GM21825 (cell line): ENCODE data around the gene HEYL.
"Not testable (repeated sequence)": the region's sequence is repeated elsewhere in the genome, so short reads cannot be mapped to it uniquely, and the experiment has no call there.

Experiments used
- ATAC-seq: cut with Tn5 transposase; IDR thresholded peaks from one replicate; pipeline ENCODE4 v1.9.1; 2021; ENCODE audit warnings: mild to moderate bottlenecking, moderate library complexity; ENCODE audit not compliant: unreplicated experiment

The HEYL gene

DNA sequence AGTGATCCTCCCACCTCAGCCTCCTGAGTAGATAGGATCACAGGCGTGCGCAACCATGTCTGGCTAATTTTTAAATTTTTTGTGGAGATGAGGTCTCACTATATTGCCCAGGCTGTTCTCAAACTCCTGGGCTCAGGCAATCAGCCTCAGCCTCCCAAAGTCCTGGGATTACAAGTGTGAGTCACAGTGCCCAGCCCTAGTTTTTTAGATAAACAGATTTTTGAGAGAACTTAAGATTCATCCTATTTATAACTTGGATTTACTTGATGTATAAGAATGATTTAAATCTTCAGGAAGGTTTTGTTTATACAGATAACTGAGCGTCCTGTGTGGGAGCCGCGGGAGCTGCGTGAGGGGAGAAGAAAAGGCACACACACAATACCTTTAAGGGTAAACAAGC, 26.2 kb downstream of the HEYL start:
- no peak for ATAC-seq

DNA sequence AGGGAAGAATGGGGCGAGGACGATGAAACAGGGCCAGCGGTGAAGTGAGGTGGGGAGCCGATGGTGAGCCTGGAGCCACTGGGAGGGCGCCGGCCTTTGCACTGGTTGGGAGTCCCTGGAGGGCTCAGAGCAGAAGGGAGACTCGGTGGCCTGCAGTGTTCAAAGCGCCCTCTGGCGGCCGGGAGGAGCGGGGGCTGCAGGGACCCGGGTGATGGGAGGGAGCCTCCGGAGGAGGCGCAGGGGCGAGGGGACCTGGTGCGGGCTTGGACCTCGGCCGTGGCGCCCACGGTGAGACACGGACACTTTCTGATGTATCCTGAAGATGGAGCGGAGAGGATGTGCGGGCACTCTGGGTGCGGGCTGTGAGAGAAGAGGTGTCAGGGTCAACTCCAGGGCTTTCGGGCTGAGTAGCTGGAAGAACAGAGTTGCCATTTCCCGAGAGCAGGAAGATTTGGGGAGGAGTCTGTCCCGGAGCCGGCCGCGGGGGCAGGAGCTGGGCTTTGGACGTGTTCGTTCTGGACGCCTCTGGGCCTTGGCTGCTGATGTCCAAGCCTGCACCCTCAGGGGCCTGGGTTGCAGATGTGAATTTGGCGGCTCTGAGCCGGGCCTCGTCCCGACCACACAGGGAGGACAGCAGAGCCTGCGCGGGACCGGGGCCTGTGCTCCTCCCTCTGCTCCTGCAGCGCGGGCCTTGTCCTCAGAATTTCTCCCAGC, 29.7 kb downstream of the HEYL start:
- peak; percentile 61 for ATAC-seq

DNA sequence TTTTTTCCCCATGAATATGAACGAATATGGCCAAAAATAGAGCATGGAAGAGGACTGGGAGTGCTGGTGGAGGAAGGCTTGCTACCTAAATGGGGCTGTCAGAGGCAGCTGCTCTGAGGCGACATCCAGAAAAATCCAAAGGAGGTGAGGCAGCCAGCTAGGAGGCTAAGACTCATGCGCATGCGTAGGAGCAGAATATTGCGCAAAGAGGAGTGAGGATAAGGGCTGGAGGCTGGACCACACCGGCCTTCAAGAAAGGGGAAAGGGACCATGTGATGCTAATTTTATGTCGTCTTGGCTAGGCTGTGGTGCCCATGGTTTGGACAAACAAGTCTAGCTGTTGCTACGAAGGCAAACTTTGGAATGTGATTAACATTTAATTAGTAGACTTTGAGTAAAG, 30.5 kb downstream of the HEYL start:
- no peak for ATAC-seq

DNA sequence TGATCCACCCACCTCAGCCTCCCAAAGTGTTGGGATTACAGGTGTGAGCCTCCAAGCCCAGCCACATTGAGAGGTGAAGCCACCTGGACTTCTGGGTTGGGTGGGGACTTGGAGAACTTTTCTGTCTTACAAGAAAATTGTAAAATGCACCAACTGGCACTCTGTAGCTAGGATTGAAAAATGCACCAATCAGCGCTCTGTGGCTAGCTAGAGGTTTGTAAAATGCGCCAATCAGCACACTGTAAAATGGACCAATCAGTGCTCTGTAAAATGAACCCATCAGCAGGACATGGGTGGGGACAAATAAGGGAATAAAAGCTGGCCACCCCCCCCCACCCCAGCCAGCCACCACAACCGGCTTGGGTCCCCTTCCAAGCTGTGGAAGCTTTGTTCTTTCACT, 35.8 kb downstream of the HEYL start:
- not testable (repeated sequence) for ATAC-seq

DNA sequence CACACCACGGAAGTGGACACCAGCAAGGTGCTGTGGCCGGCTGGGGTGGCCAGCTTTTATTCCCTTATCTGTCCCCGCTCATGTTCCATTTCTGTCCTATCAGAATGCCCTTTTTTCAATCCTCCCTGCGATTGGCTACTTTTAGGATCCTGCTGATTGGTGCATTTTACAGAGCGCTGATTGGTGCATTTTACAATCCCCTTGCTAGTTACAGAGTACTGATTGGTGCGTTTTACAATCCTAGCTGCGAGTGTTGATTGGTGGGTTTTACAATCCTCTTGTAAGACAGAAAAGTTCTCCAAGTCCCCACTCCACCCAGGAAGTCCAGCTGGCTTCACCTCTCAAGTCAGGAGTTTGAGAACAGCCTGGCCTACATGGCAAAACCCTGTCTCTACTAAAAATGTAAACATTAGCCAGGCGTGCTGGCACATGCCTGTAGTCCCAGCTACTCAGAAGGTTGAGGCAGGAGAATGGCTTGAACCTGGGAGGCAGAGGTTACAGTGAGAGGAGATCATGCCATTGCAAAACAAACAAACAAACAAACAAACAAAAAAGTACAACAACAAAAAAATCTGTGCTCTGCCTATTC, 37.7 kb downstream of the HEYL start:
- not testable (repeated sequence) for ATAC-seq

DNA sequence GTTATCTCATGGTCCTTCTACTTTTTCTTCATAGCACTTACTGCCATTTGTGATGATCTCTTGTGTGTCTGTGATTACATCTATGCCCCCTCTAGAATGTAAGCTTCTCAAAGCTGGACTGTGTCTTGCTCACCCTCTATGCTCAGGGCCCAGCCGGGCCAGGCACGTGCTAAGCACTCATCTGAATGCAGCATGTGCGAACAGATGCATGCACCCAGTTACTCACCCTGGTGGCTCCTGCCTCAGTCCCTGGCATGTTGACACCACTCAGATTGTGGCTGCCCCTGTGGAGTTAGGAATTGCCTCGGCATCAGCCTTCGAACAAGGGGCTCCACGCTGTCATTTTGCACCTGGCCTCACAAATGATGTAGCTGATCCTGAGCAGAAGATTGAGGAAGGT, 43.3 kb downstream of the HEYL start:
- ATAC-seq = no peak

DNA sequence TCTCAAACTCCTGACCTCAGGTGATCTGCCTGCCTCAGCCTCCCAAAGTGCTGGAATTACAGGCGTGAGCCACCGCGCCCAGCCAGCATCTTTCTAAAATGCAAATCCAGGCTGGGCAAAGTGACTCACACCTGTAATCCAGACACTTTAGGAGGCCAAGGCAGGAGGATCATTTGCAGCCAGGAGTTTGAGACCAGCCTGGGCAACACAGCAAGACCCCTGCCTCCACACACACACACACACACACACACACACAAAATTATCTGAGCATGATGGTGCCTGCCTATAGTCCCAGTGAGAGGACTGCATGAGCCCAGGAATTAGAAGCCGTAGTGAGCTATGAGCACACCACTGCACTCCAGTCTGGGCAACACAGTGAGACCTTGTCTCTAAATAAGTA, 46.1 kb downstream of the HEYL start:
- no peak for ATAC-seq

DNA sequence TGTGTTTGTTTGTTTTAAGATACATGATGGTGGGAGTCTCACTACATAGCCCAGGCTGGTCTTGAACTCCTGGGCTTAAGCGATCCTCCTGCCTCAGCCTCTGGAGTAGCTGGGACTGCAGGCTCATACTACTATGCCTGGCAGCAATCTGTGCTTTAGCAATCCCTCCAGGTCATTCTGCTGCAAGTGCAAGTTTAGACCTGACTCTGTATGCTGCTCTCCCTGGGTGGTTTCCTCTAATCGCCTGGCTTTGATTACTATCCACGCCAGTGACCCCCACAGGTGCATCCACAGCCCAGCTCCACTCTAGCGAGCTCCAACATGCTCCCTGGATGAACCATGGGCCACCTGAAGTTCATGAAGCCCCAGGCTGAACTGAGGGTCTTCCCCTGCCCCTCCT, 47.4 kb downstream of the HEYL start:
- no peak for ATAC-seq

DNA sequence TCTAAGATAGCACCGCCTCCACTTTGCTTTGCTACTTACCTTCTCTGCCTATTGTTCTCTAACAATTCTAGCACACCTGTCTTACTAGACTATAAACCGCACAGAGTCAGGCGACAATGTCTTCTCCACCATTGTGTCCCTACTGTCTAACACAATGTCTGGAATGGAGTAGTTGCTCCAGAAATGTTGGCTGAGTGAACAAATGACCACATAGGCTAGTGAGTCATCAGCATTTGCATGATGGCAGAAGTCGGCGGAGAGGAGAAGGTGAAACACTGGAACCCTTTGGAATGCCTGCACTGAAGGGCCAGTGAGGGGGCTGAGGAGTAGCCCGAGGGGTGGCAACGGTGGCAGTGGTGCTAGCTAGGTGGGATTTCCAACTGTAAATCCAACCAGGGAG, 48.9 kb downstream of the HEYL start:
- no peak for ATAC-seq

DNA sequence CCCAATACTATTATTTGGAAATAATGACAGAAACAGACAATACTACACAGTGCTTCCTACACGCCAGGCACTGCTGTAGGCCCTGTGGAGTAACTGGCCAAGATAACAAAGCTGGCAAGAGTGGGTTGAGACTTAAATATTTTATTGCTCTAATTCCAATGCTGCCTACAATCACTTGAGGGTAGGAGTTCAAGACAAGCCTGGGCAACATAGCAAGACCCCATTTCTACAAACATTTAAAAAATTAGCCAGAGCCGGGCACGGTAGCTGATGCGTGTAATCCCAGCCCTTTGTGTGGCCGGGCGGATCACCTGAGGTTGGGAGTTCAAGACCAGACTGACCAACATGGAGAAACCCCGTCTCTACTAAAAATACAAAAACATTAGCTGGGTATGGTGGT, 53.5 kb downstream of the HEYL start:
- ATAC-seq = no peak

DNA sequence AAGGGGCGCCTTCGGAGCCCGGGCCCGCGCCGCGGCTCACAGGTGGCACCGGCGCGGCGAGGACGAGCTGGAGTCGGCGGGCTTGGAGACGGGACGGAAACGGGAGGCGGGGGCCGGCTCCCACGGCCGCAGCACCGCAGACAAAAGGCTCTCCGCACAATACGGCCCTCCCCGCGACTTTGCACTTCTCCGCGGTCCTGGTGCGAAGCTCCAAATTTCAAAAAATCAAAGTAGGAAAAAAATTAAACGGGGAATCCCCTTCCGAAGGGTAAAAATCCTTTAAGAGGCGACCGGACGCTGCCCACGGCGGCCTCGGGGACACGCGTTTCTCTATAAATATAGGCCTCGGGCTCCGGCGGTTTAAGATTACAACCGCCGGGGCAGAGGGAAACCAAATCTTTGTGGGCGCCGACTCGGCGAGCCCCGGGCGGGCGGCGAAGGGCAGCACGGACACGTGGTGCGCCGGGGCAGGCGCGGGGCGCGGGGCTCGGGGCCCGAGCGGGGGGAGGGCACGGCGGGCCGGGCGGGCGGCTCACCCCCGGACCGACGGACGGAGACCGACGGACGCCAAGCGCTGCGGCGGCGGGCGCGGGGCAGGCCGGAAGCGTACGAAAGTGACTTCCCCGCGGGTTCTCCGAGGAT, 63.3 kb downstream of the HEYL start:
- peak; percentile 36 for ATAC-seq

DNA sequence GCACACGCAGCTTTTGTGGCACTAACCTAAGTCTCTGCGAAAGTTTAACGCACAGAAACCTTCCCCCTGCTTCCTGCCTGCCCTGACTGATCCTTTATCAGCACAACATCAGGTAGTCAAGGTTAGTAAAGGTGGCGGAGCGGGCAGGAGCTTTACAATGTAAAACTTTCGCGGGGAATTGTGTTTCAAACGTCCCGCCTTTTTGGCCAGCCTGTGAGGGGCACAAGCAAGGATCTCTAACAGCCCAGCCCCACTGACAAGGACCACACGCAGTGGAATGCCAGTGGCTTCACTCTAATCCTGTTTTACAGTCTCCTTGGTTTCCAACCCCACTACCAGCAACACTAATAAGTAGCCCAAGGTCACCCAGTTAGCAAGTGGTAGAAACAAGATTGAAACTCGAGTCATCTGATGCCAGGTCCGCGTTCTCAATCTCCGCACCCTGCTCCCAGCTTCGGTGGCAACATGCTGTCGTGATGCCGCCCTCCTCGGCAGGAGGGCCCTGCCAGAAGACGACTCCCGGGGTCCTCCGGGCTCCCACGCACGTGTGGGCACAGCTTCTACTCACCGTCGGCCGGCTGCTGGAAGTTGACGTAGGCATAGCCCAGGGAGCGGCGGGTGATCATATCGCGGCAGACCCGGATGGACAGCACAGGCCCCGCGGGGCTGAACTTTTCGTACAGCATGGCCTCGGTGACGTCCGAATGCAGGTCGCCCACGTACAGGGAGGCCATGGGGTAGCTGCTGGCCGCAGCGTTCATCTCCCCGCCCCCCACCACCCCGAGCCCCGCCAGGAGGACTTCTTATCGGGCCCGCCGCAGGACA, 64.0 kb downstream of the HEYL start:
- ATAC-seq = peak; percentile 25

DNA sequence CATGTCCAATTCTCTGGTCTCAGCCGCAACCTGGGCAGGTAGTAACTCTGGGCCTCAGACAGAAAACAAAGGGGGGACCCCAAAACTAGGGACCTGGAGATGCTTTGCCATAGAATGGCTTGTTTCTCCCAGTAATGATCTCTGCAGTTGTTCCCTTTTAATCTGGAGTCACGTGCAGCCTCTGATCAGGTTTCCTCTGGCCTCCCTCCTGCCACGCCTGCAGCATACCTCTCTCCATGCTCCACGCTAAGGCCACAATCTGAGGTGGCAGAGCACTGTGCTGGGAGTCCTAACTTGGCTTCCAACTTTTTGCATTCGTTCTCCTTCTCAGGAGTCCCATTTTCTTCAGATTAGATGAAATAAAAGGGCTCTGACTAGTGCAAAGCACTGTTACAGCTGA, 64.8 kb downstream of the HEYL start:
- ATAC-seq = no peak
